Ascending aorta (tissue), 2 donors: ENCODE results near the gene GAPDH. TPM values are rescaled to one million over a fixed set of nuclear protein-coding genes. Genes with fewer than 3 reads are reported as not detected.

Experiments
- DNase-seq, 2 donors: peaks; one replicate each; pipeline ENCODE4 v3.0.0-alpha.2; 2019; ENCODE audit warnings: low spot score in 2 of 2
- H3K27ac ChIP-seq, 2 donors: fragments of 200-600 bp; sonication (generic); one replicate each; pipeline ENCODE4 v1.5.1; 2016 to 2017; ENCODE audit warnings: mild to moderate bottlenecking in 1 of 2
- H3K27me3 ChIP-seq: fragments of 200-600 bp; sonication (generic); one replicate; pipeline ENCODE4 v1.5.1; 2017
- H3K36me3 ChIP-seq, 2 donors: fragments of 200-600 bp; sonication (generic); one replicate each; pipeline ENCODE4 v1.5.1; 2016
- H3K4me1 ChIP-seq, 2 donors: fragments of 200-600 bp; sonication (generic); one replicate each; pipeline ENCODE4 v1.5.1; 2016 to 2017; ENCODE audit warnings: mild to moderate bottlenecking in 1 of 2
- H3K4me3 ChIP-seq, 2 donors: fragments of 200-600 bp; sonication (generic); one replicate each; pipeline ENCODE4 v1.5.1; 2016 to 2017; ENCODE audit warnings: mild to moderate bottlenecking in 1 of 2
- H3K9me3 ChIP-seq, 2 donors: fragments of 200-600 bp; sonication (generic); one replicate each; pipeline ENCODE4 v1.5.1; 2016
- intact Hi-C: fragments of 100-400 bp; cut with DNase I; formaldehyde crosslinking; loops from one replicate; pipeline ENCODE4 v1.15.1; 2023
- total RNA-seq: library from RNA; depleted of rRNA; stranded (reverse); fragments of >200 nt; gene quantifications from one replicate; pipeline ENCODE4 v1.1.0, GENCODE V29; 2016
- TF ChIP-seq, protein P1 (sequence below), 3 experiments: fragments of 200-600 bp in 2 of 3; fragments of 450-650 bp in 1 of 3; sonication (generic) in 2 of 3; IDR thresholded peaks; one replicate each; pipeline ENCODE4 v1.5.1; 2016 to 2019; ENCODE audit warnings: antibody characterized with exemption in 3 of 3, mild to moderate bottlenecking in 1 of 3, moderate library complexity in 1 of 3

The GAPDH gene
- total RNA-seq, 1 donor from 2014 or later, result 3,445 TPM

DNA sequence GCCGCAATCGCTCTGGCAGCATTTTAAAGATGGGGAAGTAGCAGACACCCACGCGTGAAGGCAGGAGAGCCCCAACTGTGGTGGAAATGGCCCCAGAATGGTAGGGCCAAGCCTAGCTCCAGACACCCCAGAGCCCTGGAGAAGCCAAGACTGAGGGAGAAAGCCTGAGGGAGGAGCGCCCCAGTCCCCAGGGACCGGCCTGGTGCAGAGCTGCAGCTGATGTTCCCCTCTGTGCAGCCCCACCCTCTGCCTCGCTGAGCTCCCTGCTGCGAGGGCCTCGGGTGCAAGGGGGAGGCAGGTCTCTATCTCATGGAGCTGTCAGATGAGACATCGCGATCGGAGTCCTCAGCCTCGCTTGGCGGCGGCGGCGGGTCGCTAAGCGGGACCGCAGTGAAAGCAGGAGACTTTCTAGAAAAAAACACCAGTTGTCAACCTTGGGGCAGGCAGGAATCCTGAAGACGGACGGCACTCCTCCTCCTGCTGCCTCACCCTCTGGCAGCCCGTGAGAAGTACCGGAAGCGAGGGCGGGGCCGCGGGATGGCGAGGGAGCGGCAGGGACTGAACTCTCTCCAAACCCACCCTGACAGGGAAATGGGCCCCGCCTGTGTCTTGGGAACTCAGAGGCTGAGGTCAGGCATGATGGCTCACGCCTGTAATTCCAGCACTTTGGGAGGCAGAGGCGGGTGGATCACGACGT, 6.0 kb downstream of the GAPDH start:
- H3K36me3 ChIP-seq, result peaks cover 39 to 66% of the 10 kb centered on the region in 2 donors
- no peaks in the 10 kb centered on the region for H3K27me3 ChIP-seq
- peaks cover 23 to 31% of the 10 kb centered on the region in 2 donors for H3K4me1 ChIP-seq
- H3K27ac ChIP-seq, result peak overlapping the region; percentile 85 to 98
- DNase-seq, result peak; percentile 83 to 97
- H3K9me3 ChIP-seq, result no peaks in the 10 kb centered on the region
- TF ChIP-seq, protein P1, sequence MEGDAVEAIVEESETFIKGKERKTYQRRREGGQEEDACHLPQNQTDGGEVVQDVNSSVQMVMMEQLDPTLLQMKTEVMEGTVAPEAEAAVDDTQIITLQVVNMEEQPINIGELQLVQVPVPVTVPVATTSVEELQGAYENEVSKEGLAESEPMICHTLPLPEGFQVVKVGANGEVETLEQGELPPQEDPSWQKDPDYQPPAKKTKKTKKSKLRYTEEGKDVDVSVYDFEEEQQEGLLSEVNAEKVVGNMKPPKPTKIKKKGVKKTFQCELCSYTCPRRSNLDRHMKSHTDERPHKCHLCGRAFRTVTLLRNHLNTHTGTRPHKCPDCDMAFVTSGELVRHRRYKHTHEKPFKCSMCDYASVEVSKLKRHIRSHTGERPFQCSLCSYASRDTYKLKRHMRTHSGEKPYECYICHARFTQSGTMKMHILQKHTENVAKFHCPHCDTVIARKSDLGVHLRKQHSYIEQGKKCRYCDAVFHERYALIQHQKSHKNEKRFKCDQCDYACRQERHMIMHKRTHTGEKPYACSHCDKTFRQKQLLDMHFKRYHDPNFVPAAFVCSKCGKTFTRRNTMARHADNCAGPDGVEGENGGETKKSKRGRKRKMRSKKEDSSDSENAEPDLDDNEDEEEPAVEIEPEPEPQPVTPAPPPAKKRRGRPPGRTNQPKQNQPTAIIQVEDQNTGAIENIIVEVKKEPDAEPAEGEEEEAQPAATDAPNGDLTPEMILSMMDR (IDR thresholded peaks at IDR 0.05), result no peak
- intact Hi-C loops, result loop anchor here (1.0 kb wide), 1 partner anchor 11 kb away; no protein-coding TSS in a partner anchor
- H3K4me3 ChIP-seq, result peak overlapping the region in 1 of 2 donors; percentile 21

DNA sequence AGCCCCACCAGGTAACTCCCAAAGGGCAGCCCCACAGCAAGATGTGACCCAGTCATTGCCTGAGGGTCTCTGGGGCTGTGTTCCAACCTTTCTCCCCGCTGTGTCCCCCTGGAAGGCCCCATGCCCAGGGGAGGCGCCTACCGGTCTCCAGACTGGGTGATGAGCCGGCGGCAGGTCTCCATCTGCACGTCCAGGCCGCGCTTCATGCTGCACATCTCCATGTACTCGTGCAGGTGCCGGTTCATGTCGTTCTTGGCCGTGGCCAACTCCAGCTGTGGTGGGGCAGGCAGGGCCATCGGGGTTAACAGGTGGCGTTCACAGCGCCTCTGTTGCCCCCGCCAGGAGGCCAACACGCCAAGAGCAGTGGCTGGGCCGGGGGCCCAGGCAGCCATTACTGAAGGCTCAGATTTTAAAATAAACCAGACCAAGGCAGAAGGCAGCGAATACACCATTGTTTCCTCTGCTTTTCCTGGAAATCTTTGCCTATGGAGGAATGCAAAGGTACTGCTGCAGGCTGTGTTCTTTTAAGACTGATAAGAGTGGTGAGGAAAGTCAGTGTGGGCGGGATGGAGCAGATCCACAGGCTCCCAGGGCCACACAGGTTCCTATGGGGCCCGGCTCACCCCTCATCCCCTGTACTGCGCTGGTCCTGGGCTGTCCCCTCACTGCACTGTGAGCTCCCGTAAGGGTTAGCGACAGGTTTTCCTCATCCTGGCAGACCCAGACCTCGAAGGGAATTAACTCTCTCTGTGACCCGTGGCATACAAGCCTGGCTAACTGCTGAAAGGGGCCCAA, 7.3 kb downstream of the GAPDH start:
- no peak overlapping the region for H3K4me3 ChIP-seq
- peaks cover 13 to 22% of the 10 kb centered on the region in 2 donors for H3K4me1 ChIP-seq
- TF ChIP-seq, protein P1 (IDR thresholded peaks at IDR 0.05), result no peak
- peaks cover 43 to 67% of the 10 kb centered on the region in 2 donors for H3K36me3 ChIP-seq
- intact Hi-C loops, result no loop called here
- no peaks in the 10 kb centered on the region for H3K9me3 ChIP-seq
- DNase-seq, result peak in 1 of 2 donors; percentile 63
- no peaks in the 10 kb centered on the region for H3K27me3 ChIP-seq
- H3K27ac ChIP-seq, result peak overlapping the region; percentile 85 to 98

GRCh38 chr12:6542209-6543009, 8.1 kb downstream of the GAPDH start:
- Histone ChIP-seq H3K27ac (peak overlapping the region; percentile 85 to 98), H3K27me3 (no peaks in the 10 kb centered on the region), H3K9me3 (no peaks in the 10 kb centered on the region), H3K4me1 (peaks cover 9 to 17% of the 10 kb centered on the region in 2 donors), H3K36me3 (peaks cover 44 to 67% of the 10 kb centered on the region in 2 donors), H3K4me3 (no peak overlapping the region)
- TF ChIP-seq, protein P1 (IDR thresholded peaks at IDR 0.05), result no peak
- intact Hi-C loops, result no loop called here
- DNase-seq, result no peak

- H3K4me3 ChIP-seq, result no peak overlapping the region
- peaks cover 9 to 22% of the 10 kb centered on the region in 2 donors for H3K4me1 ChIP-seq
- peaks cover 50 to 66% of the 10 kb centered on the region in 2 donors for H3K36me3 ChIP-seq
- intact Hi-C loops, result no loop called here
- no peaks in the 10 kb centered on the region for H3K9me3 ChIP-seq
- DNase-seq, result no peak
- H3K27ac ChIP-seq, result no peak overlapping the region
- no peaks in the 10 kb centered on the region for H3K27me3 ChIP-seq
- TF ChIP-seq, protein P1 (IDR thresholded peaks at IDR 0.05), result no peak
Observed at GRCh38 chr12:6546016-6546415, 11.7 kb downstream of the GAPDH start.

GRCh38 chr12:6547566-6547965, 13.2 kb downstream of the GAPDH start:
- Histone ChIP-seq H3K27ac (peak overlapping the region; percentile 38 to 65), H3K4me1 (peaks cover 15 to 32% of the 10 kb centered on the region in 2 donors), H3K27me3 (no peaks in the 10 kb centered on the region), H3K4me3 (no peak overlapping the region), H3K9me3 (no peaks in the 10 kb centered on the region), H3K36me3 (peaks cover 50 to 60% of the 10 kb centered on the region in 2 donors)
- TF ChIP-seq, protein P1 (IDR thresholded peaks at IDR 0.05), result no peak
- DNase-seq, result no peak
- intact Hi-C loops, result no loop called here
